Measurements from ENCODE around the gene ACAD11. TPM values are rescaled to one million over a fixed set of nuclear protein-coding genes. Genes with fewer than 3 reads are reported as not detected.

ACAD11 gene
- total RNA-seq, 2 donors from 2014 or later = 24.2 to 28.4 TPM

GRCh38 chr3:132660811-132661070 is 1.1 kb upstream of the ACAD11 start:
- H3K9me3 ChIP-seq (ENCODE audit: control insufficient read depth, low read length, poor library complexity, severe bottlenecking) = no peaks in the 10 kb centered on the region
- Mint-ChIP-seq H3K4me1 (peaks cover 50% of the 10 kb centered on the region), H3K27ac (peak overlapping the region; percentile 96), H3K4me3 (peak overlapping the region; percentile 98), H3K36me3 (ENCODE audit: low read depth) (peaks cover 4% of the 10 kb centered on the region), H3K27me3 (no peaks in the 10 kb centered on the region)
- ATAC-seq (no peak), DNase-seq (no peak)

DNA sequence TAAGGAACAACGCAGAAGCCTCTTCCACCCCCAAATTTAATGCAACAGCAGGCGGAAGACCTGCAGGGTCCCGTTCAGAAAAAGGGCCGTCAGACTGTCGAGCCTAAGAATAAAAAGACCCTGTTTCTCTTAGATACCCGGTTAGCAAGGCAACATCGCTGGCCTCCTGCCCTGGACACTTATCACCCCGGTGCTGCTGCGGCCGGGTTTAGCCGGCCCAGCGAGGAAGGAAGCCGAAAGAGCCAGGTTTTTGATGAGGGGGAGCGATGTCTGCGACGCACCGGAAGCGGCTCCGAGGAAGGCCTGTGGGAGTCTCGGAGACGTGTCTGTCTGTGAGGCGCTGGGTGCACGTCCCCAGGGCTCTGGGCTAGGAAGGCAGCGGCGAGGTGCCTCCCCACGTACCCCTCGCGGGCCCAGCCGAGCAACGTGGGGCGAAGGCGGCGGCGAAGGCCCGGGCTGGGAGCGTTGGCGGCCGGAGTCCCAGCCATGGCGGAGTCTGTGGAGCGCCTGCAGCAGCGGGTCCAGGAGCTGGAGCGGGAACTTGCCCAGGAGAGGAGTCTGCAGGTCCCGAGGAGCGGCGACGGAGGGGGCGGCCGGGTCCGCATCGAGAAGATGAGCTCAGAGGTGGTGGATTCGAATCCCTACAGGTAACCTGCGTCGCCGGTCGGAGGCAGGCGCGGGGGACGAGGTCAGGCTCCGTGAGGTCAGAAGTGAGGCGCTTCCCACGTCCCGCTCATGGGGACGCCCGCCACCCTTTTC is 622 bp upstream of the ACAD11 start, which contains the start of gene UBA5:
TSS of gene UBA5 (plus strand) at position 278 of the 759 bp plus-strand sequence. CDS start at position 487, 209 bp downstream.
- no peaks in the 10 kb centered on the region for H3K9me3 ChIP-seq (ENCODE audit: control insufficient read depth, low read length, poor library complexity, severe bottlenecking)
- Mint-ChIP-seq H3K27me3 (no peaks in the 10 kb centered on the region), H3K4me3 (peak within 1 kb of the TSS; percentile 98), H3K27ac (peak within 1 kb of the TSS; percentile 96), H3K36me3 (ENCODE audit: low read depth) (peaks cover 6% of the 10 kb centered on the region), H3K4me1 (peaks cover 52% of the 10 kb centered on the region)
- ATAC-seq (peak; percentile 92), DNase-seq (peak; percentile 51 to 58 (median 52))

DNA sequence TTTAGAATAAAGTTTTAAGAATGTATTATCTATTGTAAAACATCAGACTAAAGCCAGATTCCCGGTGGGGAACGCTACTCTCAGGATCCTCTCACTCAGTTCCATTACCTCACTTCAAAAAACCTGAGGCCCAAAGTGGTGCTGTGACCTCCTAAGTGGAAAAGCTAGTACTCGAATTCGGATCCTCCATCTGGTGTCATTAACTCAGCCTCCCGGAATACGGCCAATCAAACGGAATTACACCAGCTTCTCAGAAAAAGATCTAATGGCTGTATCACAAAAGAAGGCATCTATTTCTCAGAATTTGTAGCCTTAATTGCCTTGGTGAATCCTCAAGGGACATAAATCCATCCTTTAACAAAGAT is 627 bp downstream of the ACAD11 start:
- no peaks in the 10 kb centered on the region for H3K27me3 Mint-ChIP-seq
- DNase-seq (no peak), ATAC-seq (no peak)
- H3K9me3 ChIP-seq (ENCODE audit: control insufficient read depth, low read length, poor library complexity, severe bottlenecking) = no peaks in the 10 kb centered on the region
- H3K4me3 Mint-ChIP-seq = peak overlapping the region; percentile 98
- H3K4me1 Mint-ChIP-seq = peaks cover 45% of the 10 kb centered on the region
- peak overlapping the region; percentile 96 for H3K27ac Mint-ChIP-seq
- H3K36me3 Mint-ChIP-seq (ENCODE audit: low read depth) = peaks cover 6% of the 10 kb centered on the region

- DNase-seq = no peak
- ATAC-seq = no peak
- H3K27me3 Mint-ChIP-seq = no peaks in the 10 kb centered on the region
- peak overlapping the region; percentile 96 for H3K27ac Mint-ChIP-seq
- peaks cover 39% of the 10 kb centered on the region for H3K4me1 Mint-ChIP-seq
- peaks cover 6% of the 10 kb centered on the region for H3K36me3 Mint-ChIP-seq (ENCODE audit: low read depth)
- peak overlapping the region; percentile 31 for H3K4me3 Mint-ChIP-seq
- H3K9me3 ChIP-seq (ENCODE audit: control insufficient read depth, low read length, poor library complexity, severe bottlenecking) = no peaks in the 10 kb centered on the region
Measured at GRCh38 chr3:132657869-132658747, 1.5 kb downstream of the ACAD11 start.

- DNase-seq (no peak), ATAC-seq (no peak)
- Mint-ChIP-seq H3K36me3 (ENCODE audit: low read depth) (peaks cover 6% of the 10 kb centered on the region), H3K27me3 (no peaks in the 10 kb centered on the region), H3K27ac (no peak overlapping the region), H3K4me1 (peaks cover 23% of the 10 kb centered on the region), H3K4me3 (no peak overlapping the region)
- H3K9me3 ChIP-seq (ENCODE audit: control insufficient read depth, low read length, poor library complexity, severe bottlenecking) = no peaks in the 10 kb centered on the region
Measured at GRCh38 chr3:132655471-132655870, 4.1 kb downstream of the ACAD11 start.

- Mint-ChIP-seq H3K27me3 (no peaks in the 10 kb centered on the region), H3K27ac (no peak overlapping the region), H3K36me3 (ENCODE audit: low read depth) (peaks cover 3% of the 10 kb centered on the region), H3K4me1 (peaks cover 20% of the 10 kb centered on the region), H3K4me3 (no peak overlapping the region)
- no peak for ATAC-seq
- H3K9me3 ChIP-seq (ENCODE audit: control insufficient read depth, low read length, poor library complexity, severe bottlenecking) = no peaks in the 10 kb centered on the region
- DNase-seq = no peak
Measured at GRCh38 chr3:132654721-132655120, 4.9 kb downstream of the ACAD11 start.

DNA sequence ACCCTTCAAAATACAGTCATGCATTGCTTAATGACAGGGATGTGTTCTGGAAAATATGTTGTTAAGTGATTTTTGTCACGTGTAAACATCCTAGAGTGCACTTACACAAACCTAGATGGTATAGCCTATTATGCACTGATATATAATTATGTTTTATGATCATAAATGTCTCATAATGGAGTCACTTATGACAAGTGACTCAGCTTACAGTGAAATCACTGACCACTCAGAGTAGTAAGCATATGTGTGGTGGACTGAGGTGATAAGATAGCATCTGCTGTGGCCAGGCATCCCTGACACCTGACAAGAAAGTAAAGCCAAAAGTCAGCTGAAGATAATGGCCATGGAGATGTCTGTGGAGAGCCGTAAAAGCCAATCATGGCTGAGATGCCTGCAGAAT is 5.4 kb downstream of the ACAD11 start:
- H3K9me3 ChIP-seq (ENCODE audit: control insufficient read depth, low read length, poor library complexity, severe bottlenecking) = no peaks in the 10 kb centered on the region
- Mint-ChIP-seq H3K4me3 (no peak overlapping the region), H3K4me1 (peaks cover 18% of the 10 kb centered on the region), H3K36me3 (ENCODE audit: low read depth) (peaks cover 3% of the 10 kb centered on the region), H3K27ac (no peak overlapping the region), H3K27me3 (no peaks in the 10 kb centered on the region)
- DNase-seq (no peak), ATAC-seq (no peak)

DNA sequence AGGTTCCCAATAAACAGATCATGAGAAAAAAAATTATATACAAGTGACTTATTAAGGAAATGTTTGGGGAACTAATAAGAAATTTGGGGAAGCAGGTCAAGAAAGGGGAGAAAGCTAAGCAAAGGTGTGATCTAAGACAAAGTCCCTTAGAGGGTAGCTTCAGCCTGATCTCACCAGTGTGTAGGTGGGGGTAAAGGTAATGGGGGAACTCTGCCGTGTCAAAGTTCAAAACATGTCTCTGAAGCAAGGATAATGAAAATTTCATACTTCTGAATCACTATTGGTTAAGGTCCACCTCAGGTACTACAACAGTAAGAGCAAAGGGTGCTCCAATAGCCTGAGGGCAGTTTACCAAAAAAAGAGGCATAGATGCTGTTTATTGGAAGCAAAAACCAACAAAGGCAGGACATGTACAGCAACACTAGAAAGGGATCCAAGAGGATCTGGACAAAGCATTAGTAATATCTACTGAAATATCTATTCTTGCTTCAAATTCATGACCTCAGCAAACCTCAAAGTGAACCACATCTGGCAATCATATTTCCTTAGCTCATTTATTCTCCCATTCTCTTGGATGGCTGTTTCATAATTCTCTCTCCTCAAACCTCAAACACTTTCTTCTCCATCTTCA is 6.9 kb downstream of the ACAD11 start:
- no peaks in the 10 kb centered on the region for H3K9me3 ChIP-seq (ENCODE audit: control insufficient read depth, low read length, poor library complexity, severe bottlenecking)
- Mint-ChIP-seq H3K4me3 (no peak overlapping the region), H3K27me3 (no peaks in the 10 kb centered on the region), H3K36me3 (ENCODE audit: low read depth) (peaks cover 3% of the 10 kb centered on the region), H3K4me1 (peaks cover 10% of the 10 kb centered on the region), H3K27ac (no peak overlapping the region)
- ATAC-seq (no peak), DNase-seq (no peak)

DNA sequence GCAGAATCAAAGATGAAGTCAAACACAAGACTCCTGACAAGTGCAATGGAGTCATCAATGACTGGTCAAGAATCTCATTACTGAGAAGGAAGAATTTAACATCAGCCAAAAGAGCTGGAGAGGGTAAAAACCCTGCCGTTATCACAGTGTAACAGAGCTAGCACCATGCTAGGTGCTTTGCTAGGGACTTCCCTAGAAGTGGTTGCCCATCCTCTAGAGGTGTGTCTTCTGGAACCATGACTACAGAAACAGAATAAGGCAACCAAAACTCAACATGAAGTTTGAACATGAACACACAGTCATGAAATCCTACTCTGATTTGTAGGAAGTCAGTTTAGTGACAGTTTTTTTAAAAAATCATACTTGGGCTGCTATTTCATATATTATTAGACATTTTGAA is 9.5 kb downstream of the ACAD11 start:
- DNase-seq = no peak
- Mint-ChIP-seq H3K27me3 (no peaks in the 10 kb centered on the region), H3K27ac (no peak overlapping the region), H3K36me3 (ENCODE audit: low read depth) (peaks cover under 1% of the 10 kb centered on the region), H3K4me1 (peaks cover 7% of the 10 kb centered on the region), H3K4me3 (no peak overlapping the region)
- peak; percentile 56 for ATAC-seq
- no peaks in the 10 kb centered on the region for H3K9me3 ChIP-seq (ENCODE audit: control insufficient read depth, low read length, poor library complexity, severe bottlenecking)

DNA sequence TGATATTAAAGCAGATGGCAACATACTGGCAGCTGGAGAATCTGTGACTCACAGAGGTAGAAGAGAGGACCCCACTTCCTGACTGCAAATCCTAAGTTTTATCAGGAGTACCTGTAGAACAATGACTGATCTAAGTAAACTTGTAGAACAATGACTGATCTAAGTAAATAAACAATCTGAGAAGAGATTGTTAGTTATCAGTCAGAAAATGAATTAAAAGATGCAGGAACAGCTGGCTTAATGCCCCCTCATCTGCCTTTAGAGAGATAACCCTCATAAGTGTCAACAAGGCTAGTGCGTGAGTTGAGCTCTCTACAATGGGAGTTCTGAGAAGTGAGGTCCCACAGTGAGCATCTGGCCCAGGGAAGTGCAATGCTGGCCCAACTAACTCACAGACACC is 14.6 kb downstream of the ACAD11 start:
- Mint-ChIP-seq H3K36me3 (ENCODE audit: low read depth) (no peaks in the 10 kb centered on the region), H3K27ac (peak overlapping the region; percentile 14)
- no peak for ATAC-seq

GRCh38 chr3:132643366-132643765 is 16.2 kb downstream of the ACAD11 start:
- ATAC-seq (no peak), DNase-seq (no peak)
- H3K4me1 Mint-ChIP-seq = peaks cover 9% of the 10 kb centered on the region
- no peak overlapping the region for H3K27ac Mint-ChIP-seq
- H3K36me3 Mint-ChIP-seq (ENCODE audit: low read depth) = peaks cover 2% of the 10 kb centered on the region
- no peak overlapping the region for H3K4me3 Mint-ChIP-seq
- H3K9me3 ChIP-seq (ENCODE audit: control insufficient read depth, low read length, poor library complexity, severe bottlenecking) = no peaks in the 10 kb centered on the region
- no peaks in the 10 kb centered on the region for H3K27me3 Mint-ChIP-seq

More for the DNA sequence above, 14.6 kb downstream of the ACAD11 start:
- no peaks in the 10 kb centered on the region for H3K9me3 ChIP-seq (ENCODE audit: control insufficient read depth, low read length, poor library complexity, severe bottlenecking)
- no peaks in the 10 kb centered on the region for H3K27me3 Mint-ChIP-seq
- no peak for DNase-seq
- no peak overlapping the region for H3K4me3 Mint-ChIP-seq
- H3K4me1 Mint-ChIP-seq = peaks cover 9% of the 10 kb centered on the region

DNA sequence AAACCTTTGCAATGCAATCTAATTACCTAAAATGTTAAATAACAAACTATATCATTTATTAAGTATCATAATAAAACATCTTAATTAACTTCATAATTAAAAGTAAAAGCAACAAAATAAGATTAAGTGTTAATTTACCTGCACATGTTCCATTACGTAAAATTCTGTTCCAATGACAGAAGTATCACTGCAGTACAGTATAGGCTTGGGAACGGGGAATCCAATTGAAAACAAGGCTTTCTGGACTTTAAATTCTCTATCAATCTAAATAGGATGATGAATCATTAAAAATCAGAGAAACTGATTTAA is 17.1 kb downstream of the ACAD11 start:
- DNase-seq (no peak), ATAC-seq (no peak)
- Mint-ChIP-seq H3K36me3 (ENCODE audit: low read depth) (peaks cover 2% of the 10 kb centered on the region), H3K4me1 (peaks cover 9% of the 10 kb centered on the region), H3K4me3 (no peak overlapping the region), H3K27ac (no peak overlapping the region), H3K27me3 (no peaks in the 10 kb centered on the region)
- H3K9me3 ChIP-seq (ENCODE audit: control insufficient read depth, low read length, poor library complexity, severe bottlenecking) = no peaks in the 10 kb centered on the region

- Mint-ChIP-seq H3K27me3 (no peaks in the 10 kb centered on the region), H3K27ac (no peak overlapping the region), H3K36me3 (ENCODE audit: low read depth) (peaks cover 4% of the 10 kb centered on the region), H3K4me3 (no peak overlapping the region), H3K4me1 (peaks cover 7% of the 10 kb centered on the region)
- ATAC-seq (peak; percentile 52), DNase-seq (no peak)
- H3K9me3 ChIP-seq (ENCODE audit: control insufficient read depth, low read length, poor library complexity, severe bottlenecking) = no peaks in the 10 kb centered on the region
Measured at GRCh38 chr3:132641837-132642538, 17.6 kb downstream of the ACAD11 start.

Data from T-helper 17 cell (primary cell).